ENCODE results near the gene ASPRV1.

ASPRV1 gene

GRCh38 chr2:69988086-69988635 lies 26.7 kb upstream of the ASPRV1 start:
- DNase-seq, result no peak

DNA sequence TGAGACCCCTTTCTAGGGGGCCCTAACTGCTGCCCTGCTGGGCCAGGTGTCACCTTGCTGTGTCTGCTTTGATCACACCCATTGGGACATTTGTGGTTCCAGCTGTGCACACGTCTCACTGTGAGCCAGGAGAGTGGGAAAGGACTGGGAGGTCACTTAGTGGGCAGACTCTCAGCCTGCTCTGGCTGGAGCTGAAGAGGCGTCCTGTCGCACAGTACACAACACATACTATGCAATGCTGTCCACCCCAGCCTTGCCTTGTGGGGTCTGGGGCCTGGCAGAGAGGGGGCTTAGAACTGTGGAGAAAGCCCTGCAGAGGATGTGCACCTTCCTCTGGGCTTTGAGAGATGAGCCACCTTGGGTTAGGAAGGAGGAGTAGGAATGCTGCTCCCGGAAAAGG lies 25.3 kb upstream of the ASPRV1 start:
- no peak for DNase-seq

GRCh38 chr2:69985688-69986087 lies 24.3 kb upstream of the ASPRV1 start:
- DNase-seq, result no peak

DNA sequence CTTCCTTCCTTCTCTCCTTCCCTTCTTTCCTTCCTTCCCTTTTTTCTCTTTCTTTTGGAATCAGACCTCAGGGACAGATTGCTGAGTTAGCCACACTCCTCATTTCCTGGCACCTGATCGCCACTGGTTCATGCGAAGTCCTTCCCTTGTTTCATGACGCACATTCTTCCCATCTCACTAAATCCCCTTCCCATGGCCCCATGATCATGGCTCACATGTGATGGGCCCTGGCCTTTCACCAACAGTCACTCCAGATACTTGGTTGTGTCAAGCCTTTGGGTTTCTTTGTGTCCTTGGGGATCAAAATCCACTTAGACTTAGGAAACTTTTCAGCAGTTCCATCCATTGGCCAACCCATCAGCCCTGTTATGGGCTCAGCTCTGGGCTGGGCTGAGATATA lies 23.8 kb upstream of the ASPRV1 start:
- no peak for DNase-seq

DNA sequence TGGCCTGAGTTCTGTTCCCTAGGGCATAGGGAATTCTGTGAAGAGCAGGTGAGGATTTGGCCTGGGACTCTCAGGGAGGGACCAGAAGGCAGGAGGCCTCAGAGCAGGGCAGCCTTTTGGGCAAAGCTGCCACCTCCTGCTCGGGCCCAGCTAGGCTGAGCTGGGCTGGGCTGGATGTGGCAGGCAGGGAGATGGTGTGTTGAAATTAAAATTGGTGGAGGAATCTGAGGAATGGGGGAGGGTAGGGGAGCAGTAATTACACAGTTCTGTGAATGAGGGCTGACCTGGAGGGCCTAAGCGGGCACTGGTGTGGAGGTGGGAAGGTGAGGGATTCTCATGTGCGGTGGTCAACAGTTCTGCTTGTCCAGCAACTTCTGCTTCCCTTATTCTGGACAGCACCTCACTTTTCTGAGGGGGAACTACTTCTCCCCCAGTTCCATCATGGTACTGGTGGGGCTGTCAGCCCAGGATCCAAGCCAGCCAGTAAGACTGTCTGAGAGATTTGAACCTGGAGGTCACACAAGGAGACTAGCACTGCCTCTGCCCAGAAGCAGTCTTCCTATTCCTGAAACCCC lies 22.0 kb upstream of the ASPRV1 start:
- no peak for DNase-seq

GRCh38 chr2:69979902-69980807 lies 18.7 kb upstream of the ASPRV1 start:
- no peak for DNase-seq

DNA sequence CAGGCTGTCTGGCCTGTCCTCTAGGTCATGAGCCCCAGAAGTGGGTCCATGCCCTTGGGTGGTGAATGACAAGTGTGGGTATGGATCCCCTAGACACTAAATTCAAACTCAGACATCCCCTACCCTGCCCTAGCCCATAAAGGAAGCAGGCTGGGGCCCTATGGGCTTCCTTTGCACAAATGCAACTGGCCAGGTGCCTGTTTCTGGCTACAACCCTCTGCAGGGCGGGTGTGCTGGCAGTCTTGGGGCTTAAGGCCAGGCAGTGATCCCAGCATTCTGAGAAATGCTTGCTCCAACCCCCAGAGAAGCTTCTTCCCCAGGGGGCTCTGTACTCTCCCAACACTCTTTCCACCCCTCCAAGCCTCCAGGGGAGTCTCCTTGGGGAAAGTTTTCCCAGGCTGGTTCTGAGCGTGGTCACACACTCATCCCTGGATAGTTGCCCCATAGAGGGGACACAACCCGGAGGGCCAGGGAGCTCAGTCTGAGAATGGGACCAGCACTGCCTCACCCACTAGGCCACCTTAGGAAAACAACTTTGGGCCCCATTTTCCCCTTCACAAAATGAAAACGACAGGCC lies 16.6 kb upstream of the ASPRV1 start:
- DNase-seq, result no peak

DNA sequence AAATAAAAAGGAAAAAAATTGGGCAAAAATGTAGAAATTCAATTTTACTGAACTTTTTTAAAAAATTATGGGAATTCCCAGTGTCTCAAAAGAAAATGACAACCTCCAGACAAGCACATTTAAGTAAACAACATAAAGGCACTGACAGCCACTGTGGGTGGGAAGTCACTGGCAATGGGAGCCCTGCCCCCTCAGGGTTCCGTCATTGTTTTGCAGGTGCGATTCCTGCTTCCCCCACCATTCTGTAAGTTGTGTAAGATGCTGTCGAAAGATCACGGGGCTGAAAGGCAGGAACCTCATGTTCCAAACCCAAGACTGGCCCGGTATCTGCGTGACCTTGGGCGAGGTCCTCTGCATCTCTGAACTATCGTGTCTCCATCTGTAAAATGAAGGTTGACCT lies 15.8 kb upstream of the ASPRV1 start:
- no peak for DNase-seq

DNA sequence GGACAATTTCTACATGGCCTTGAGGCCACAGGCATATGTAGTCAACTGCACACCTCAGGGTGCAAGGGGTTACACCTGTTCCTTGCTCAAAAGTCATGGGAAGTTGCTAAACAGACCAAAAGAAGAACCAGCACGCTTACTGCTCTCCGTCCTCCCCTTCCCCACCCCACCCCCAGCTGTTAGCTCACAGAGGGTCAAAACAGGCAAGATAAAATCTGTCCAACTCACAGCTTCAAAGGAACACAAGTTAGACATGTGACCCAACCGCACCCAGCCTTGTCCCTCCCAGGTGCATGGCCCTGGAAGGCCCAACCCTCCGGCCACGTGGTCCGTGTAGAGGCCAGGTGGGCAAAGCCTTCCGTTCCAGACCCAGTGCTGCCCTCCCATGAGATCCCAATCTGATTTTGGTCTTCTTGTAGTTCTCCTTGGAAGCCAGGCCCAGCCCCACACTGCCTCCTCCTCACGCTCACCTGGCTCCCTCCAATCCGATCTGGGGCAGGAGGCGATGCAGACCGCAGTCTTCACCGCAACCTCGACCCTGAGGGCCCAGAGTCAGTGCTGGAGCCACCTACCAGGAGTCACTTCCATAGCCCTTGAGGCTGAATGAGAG lies 14.5 kb upstream of the ASPRV1 start:
- DNase-seq, result no peak

DNA sequence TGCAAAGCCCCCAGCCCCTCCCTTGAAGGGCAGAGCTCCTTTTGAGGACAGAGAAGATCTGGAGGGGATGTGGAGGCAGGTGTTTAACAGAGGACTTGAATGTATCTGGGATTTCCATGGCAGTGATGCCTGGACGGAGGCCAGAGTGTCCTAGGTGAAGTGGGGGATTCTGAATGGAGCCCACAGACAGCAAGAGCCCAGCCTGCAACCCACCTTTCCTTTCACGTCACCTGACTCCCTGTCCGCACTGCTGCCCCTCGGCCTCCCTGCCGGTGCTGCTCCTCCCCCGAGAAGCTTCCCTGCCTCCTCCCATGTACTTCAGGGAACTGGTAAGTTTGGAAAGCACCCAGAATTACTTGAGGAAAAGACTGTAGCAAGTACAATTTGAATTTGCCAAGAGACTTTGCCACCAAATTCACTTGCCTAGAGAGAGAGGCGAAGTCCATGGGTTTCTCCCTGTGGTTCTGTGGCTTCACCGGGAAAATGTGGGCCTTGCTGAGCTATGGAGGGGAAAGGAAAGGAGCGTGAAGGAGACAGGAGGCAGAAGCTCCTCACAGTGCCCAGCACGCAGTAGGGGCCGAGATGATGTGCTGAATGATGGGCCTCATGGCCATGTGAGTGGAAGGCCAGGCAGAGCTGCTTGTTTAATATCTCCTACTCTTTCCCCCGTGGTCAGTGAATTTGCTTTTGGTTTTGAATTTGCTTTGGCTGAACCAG lies 13.9 kb upstream of the ASPRV1 start:
- DNase-seq, result no peak

DNA sequence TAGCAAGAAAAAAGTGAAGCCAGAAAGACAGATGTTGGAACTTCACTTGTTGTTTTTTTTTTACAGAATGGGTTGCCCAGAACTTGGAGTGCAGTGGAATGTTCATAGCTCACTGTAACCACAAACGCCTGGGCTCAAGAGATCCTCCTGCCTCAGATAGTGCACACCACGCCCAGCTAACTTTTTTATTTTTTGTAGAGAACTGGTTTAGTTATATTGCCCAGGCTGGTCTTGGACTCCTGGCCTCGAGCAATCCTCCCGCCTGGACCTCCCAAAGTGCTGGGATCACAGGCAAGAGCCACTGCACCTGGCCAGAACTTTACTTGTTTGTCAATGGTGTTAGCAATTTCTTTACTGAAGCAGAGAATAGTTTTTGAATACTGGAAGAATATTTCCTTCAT lies 11.9 kb upstream of the ASPRV1 start:
- DNase-seq, result no peak

DNA sequence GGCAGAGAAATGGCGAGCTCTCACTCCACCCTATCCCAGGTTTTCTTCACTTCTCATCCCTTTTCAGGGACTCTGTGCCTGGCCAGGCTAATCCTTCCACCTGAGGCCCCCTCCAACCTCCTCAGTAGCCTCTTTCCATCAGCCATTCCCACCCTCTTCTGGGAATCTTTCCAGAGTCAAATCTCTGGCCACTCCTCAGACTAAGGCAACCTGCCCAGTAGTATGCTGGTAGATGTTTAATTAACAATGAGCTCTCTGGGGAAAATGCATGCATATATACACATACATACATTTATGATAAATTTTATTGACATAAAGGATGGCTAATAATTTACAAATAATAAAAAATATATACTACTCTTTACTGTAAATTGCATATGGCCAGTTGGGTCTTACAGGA lies 11.4 kb upstream of the ASPRV1 start:
- DNase-seq, result no peak

DNA sequence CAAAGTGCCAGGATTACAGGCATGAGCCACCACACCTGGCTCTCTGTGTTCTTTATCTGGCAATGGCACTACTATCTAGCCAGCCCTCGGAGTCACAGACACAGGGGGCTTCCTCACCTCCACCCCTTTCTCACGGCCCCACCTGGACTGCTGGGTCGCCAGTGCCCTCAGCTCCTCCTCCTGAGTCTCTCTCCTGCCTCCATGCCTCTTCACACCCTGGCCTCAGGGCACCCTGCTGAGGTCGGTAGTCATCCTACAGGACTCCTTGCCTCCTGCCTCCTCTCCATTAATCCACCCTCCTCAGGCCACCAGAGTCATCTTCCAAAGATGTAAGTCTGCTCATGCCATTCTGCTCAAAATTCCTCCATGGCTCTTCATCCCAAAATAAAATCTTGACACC lies 8.6 kb upstream of the ASPRV1 start:
- DNase-seq, result no peak

DNA sequence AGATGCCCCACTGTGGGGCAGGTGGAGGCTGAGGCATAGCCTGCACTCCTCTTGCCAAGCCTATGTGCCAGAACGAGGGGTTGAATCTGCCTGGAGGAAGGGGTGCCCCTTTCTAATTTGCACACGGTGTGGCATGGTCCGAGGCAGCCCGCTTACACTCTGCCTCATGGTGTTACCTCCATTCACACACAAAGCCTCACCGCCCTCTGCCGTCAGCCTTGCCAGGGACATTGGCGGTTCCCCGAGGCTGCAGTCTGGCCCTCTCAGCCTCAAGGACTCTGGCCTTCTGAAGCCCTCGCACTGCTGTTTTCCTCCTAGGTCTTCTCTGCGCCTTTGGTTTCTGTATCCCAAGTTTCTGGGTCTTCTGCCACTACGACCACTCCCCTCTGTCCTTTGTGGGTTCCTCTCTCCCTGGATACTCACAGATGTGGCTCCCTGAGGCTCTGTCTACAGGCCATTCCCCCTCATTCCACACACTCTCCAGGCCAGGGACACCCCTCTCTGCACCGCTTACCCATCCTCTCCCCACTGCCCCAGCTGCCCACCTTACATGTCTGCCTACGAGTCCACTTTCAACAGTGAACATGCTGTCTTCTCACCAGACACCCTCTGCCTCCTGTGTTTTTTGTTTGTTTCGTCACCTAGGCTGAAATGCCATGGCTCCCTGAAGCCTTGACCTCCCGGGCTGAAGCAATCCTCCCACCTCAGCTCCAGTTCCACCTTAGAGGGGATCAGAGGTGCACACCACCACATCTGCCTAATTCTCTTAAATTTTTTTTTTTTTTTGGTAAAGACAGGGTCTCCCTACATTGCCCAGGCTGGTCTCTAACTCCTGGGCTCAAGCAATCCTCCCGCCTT lies 7.9 kb upstream of the ASPRV1 start:
- DNase-seq, result no peak

DNA sequence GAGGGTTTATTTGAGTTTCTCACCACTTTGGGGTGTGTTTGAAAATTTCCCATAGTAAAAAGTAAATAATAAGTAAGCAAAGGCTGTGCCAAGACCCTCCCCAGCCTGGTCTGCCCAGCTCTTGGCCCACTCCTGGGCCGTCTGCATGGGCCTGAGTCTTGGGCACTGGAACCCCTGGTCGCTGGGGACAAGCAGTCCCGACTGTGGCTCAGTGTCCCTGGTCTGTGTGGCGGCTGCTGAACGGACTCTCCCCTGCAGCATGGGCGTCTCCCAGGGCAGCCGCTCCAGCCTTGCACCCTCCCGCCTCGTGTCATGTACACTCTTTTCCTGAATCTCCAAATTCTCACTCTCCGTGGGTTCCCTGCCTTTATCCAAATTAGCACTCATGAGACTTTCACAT lies 7.2 kb upstream of the ASPRV1 start:
- DNase-seq, result no peak

DNA sequence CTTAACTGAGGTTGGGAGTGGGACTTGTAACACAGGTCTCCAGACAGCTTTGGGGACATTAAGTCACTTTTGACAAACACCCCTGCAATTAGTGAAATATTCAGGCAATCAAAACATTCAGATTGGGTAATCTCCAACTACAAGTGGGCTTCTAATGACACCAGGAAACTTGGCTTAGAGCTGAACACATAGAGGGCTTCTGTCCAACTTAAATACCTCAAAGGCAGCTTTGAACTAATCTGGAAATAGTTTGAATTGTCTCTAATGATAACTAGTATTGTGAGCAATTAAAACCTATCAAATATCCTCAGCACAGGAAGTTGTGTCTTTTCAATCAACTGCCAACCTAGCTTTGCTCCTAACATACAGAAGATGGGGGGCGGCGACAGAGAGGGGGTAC lies 5.1 kb upstream of the ASPRV1 start:
- DNase-seq, result no peak

DNA sequence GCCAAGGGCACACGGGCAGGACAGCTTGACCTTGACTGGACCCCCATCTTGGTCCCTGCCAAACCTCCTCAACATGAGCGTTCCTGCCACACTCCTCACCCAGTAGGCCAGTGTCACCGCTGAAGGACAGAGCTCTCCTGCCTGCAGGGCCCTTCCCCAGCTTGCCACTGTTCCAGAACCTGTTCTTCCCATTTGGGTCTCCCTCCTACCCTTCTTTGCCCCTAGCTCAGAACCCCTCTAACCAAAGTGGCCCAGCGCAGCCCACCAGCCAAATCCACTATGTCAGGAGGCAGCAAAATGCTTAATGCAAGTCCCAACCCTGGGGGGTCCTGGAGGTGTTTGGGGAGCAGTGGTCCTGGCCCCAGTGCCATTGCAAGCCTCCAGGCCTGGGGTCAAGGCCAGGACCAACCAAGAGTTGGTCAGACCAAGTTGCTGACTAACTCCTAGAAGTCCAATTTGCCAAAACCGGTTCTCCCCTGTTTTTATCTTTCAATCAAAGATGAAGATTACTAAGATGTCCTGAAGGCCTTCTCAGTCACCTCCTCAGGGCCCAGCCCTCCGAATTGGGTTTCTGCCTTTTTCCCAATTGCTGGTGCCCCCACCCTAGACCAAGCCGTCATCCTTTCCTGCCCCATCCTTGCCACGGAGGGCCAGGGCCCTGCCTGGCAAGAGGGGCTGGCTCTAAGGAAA lies 4.5 kb upstream of the ASPRV1 start:
- DNase-seq, result no peak

GRCh38 chr2:69964353-69964841 lies 3.0 kb upstream of the ASPRV1 start:
- no peak for DNase-seq

DNA sequence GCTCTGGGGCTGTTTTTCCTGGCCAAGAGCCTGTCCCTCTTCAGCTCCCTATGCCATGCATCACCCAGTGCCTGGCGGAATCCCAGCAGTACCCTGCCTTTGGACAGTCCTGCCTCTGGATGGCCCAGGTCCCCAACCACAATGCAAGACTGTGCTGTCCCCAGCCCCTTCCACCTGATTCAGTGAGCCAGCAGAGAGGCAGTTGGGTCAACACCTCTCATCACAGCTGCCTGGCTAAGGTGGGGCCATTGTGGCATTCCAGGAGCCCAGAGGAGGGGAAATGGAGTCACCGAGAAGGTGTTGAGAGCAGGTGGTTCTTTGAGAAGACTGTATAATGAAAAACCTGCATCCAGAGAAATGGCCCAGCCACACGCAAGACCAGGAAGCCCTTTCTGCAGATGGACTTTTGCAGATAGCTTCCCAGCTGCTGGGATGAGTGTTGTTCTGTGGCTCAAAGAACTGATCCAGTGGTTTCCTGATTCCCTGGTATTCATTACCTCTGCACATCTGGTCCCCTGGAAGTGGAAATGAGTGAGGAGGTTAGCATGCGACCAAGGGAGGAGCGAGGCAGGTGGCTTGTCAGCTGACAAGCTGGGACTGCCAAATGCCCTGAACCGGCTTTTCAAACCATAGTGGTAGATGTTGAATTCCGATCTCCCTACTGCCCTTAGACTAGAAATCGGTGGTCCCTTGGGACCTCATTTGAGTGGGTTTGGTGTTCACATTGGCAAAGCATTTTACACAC lies 1.7 kb upstream of the ASPRV1 start:
- no peak for DNase-seq

- no peak for DNase-seq
Observed at GRCh38 chr2:69960821-69961220, 610 bp downstream of the ASPRV1 start.

Measured in activated CD4-positive, alpha-beta T cell treated with anti-CD3 and anti-CD28 coated beads for 1 hour (primary cell).